ENCODE results near the gene SPINT2. TPM values are rescaled to one million over a fixed set of nuclear protein-coding genes. Genes with fewer than 3 reads are reported as not detected.

The SPINT2 gene
- total RNA-seq, 1 donor from 2014 or later: 71.0 TPM

DNA sequence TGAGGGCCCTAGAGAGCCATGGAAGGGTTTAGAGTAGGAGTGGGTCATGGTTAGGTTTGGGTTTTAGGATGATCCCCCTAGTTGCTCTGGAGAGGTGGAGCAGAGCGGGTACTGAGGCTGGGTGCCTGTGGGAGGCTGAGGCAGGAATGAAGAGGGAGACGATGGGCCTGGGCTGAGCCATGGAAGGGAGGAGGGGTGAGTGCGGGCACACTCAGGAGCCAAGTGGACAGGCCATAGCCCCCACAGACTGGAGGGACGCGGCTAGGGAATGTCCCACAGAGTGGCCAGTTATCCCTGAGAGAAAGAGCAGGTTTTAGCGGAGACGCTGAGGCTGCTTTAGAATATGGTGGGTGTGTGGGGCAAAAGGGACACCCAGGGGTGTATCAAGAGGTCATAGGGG lies 65.3 kb downstream of the SPINT2 start:
- no peaks in the 10 kb centered on the region for H3K4me1 ChIP-seq
- no peak overlapping the region for H3K9ac ChIP-seq
- no peaks in the 10 kb centered on the region for H3K79me2 ChIP-seq (ENCODE audit: low read depth)
- Mint-ChIP-seq H3K36me3 (no peaks in the 10 kb centered on the region), H3K27ac (peak overlapping the region; percentile 47), H3K4me3 (no peak overlapping the region), H3K9me3 (no peaks in the 10 kb centered on the region), H3K4me1 (peaks cover 4% of the 10 kb centered on the region), H3K27me3 (ENCODE audit: insufficient read depth, low read depth) (peaks cover 7% of the 10 kb centered on the region)
- H3K27ac ChIP-seq: no peak overlapping the region
- no peak overlapping the region for H3K4me3 ChIP-seq
- TF ChIP-seq, protein P1, sequence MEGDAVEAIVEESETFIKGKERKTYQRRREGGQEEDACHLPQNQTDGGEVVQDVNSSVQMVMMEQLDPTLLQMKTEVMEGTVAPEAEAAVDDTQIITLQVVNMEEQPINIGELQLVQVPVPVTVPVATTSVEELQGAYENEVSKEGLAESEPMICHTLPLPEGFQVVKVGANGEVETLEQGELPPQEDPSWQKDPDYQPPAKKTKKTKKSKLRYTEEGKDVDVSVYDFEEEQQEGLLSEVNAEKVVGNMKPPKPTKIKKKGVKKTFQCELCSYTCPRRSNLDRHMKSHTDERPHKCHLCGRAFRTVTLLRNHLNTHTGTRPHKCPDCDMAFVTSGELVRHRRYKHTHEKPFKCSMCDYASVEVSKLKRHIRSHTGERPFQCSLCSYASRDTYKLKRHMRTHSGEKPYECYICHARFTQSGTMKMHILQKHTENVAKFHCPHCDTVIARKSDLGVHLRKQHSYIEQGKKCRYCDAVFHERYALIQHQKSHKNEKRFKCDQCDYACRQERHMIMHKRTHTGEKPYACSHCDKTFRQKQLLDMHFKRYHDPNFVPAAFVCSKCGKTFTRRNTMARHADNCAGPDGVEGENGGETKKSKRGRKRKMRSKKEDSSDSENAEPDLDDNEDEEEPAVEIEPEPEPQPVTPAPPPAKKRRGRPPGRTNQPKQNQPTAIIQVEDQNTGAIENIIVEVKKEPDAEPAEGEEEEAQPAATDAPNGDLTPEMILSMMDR (IDR thresholded peaks at IDR 0.05): no peak
- no peak for TF ChIP-seq EZH2 (IDR thresholded peaks at IDR 0.05)
- no peak for TF ChIP-seq EZH2phosphoT487 (IDR thresholded peaks at IDR 0.05)
- no peaks in the 10 kb centered on the region for H3K27me3 ChIP-seq
- no peaks in the 10 kb centered on the region for H4K20me1 ChIP-seq (ENCODE audit: low read depth)
- H3K9me3 ChIP-seq (ENCODE audit: low read depth): no peaks in the 10 kb centered on the region
- no peaks in the 10 kb centered on the region for H3K36me3 ChIP-seq
- H3F3A ChIP-seq (ENCODE audit: low read depth): no peaks in the 10 kb centered on the region
- no peak overlapping the region for H2AFZ ChIP-seq (replicated peaks)
- no peak overlapping the region for H3K4me2 ChIP-seq
- DNase-seq (ENCODE audit: low spot score): no peak

DNA sequence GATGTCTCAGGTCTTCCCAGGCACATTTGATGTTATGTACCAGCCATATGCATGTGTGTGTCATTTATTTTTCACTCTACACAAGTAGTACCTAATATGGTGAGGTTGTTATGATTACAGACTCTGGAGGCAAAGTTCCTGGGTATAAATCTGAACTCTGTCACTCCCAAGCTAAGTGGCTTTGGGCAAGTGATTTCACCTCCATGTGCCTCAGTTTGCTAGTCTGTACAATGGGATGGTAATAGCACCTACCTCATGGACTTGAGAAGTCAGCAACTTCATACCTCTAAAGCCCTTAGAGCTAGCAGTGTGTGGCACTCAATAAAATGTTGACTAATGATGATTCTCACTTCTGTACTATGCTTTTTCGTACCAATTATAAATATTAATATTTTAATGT lies 67.4 kb downstream of the SPINT2 start:
- H3K4me3 ChIP-seq: no peak overlapping the region
- no peaks in the 10 kb centered on the region for H3K36me3 Mint-ChIP-seq
- H3K27ac Mint-ChIP-seq: no peak overlapping the region
- H3K27me3 ChIP-seq: no peaks in the 10 kb centered on the region
- no peak overlapping the region for H3K4me2 ChIP-seq
- H3K9me3 ChIP-seq (ENCODE audit: low read depth): no peaks in the 10 kb centered on the region
- H3F3A ChIP-seq (ENCODE audit: low read depth): peaks cover 10% of the 10 kb centered on the region
- H3K4me1 Mint-ChIP-seq: peaks cover 6% of the 10 kb centered on the region
- no peaks in the 10 kb centered on the region for H4K20me1 ChIP-seq (ENCODE audit: low read depth)
- H3K9me3 Mint-ChIP-seq: no peaks in the 10 kb centered on the region
- H2AFZ ChIP-seq (replicated peaks): no peak overlapping the region
- H3K4me3 Mint-ChIP-seq: no peak overlapping the region
- H3K27ac ChIP-seq: no peak overlapping the region
- H3K27me3 Mint-ChIP-seq (ENCODE audit: insufficient read depth, low read depth): peaks cover 5% of the 10 kb centered on the region
- H3K9ac ChIP-seq: no peak overlapping the region
- H3K36me3 ChIP-seq: no peaks in the 10 kb centered on the region
- TF ChIP-seq EZH2phosphoT487 (IDR thresholded peaks at IDR 0.05): no peak
- TF ChIP-seq, protein P1 (IDR thresholded peaks at IDR 0.05): no peak
- TF ChIP-seq EZH2 (IDR thresholded peaks at IDR 0.05): no peak
- DNase-seq (ENCODE audit: low spot score): no peak
- H3K4me1 ChIP-seq: no peaks in the 10 kb centered on the region
- no peaks in the 10 kb centered on the region for H3K79me2 ChIP-seq (ENCODE audit: low read depth)

DNA sequence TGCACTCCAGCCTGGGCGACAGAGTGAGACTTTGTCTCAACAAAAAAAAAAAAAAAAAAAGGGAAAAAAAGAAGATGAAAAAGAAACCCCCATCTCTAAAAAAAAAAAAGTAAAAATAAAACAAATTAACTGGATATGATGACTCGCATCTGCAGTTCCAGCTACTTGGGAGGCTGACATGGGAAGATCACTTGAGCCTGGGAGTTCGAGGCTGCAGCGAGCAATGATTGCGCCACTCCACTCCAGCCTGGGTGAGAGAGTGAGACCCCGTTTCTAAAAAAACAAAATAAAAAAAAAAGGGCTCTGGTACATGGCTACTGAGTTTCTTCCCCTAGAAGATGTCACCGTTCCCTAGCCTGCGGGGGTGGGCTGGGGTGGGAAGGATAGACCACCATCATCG lies 68.9 kb downstream of the SPINT2 start:
- Histone ChIP-seq H3K9ac (no peak overlapping the region), H3K36me3 (no peaks in the 10 kb centered on the region), H3F3A (ENCODE audit: low read depth) (peaks cover 21% of the 10 kb centered on the region), H2AFZ (replicated peaks) (no peak overlapping the region), H3K4me3 (no peak overlapping the region), H3K9me3 (ENCODE audit: low read depth) (no peaks in the 10 kb centered on the region), H3K79me2 (ENCODE audit: low read depth) (no peaks in the 10 kb centered on the region), H3K4me2 (no peak overlapping the region), H3K27me3 (no peaks in the 10 kb centered on the region), H3K27ac (no peak overlapping the region), H3K4me1 (no peaks in the 10 kb centered on the region), H4K20me1 (ENCODE audit: low read depth) (no peaks in the 10 kb centered on the region)
- no peaks in the 10 kb centered on the region for H3K36me3 Mint-ChIP-seq
- H3K9me3 Mint-ChIP-seq: no peaks in the 10 kb centered on the region
- H3K27me3 Mint-ChIP-seq (ENCODE audit: insufficient read depth, low read depth): peaks cover 5% of the 10 kb centered on the region
- no peak overlapping the region for H3K27ac Mint-ChIP-seq
- no peak overlapping the region for H3K4me3 Mint-ChIP-seq
- TF ChIP-seq, protein P1 (IDR thresholded peaks at IDR 0.05): no peak
- TF ChIP-seq EZH2 (IDR thresholded peaks at IDR 0.05) (no peak), EZH2phosphoT487 (IDR thresholded peaks at IDR 0.05) (no peak)
- DNase-seq (ENCODE audit: low spot score): no peak
- peaks cover 9% of the 10 kb centered on the region for H3K4me1 Mint-ChIP-seq
